Caco-2 (cell line): ENCODE data around the gene TXNDC16. TPM values are rescaled to one million over a fixed set of nuclear protein-coding genes. Genes with fewer than 3 reads are reported as not detected.

ENCODE experiments used
- BruUV-seq: library from RNA; stranded (reverse); fragments of 400-500 nt; replicated peaks from 2 replicates; lab custom pipeline; 2021; lab: Mats Ljungman, UMichigan
- CTCF ChIA-PET: fragments of 300-600 bp; sonication (Branson Sonifier 250); formaldehyde crosslinking; loops from one replicate; lab custom pipeline; 2022; ENCODE audit warnings: antibody characterized with exemption; lab: Charles Lee
- POLR2A ChIA-PET: fragments of 300-600 bp; sonication (Branson Sonifier 250); formaldehyde crosslinking; loops from one replicate; lab custom pipeline; 2022; ENCODE audit warnings: antibody characterized with exemption; lab: Charles Lee
- DNase-seq, 2 experiments: peaks; one replicate each; pipeline versions ENCODE4 v3.0.0 to v3.0.0-alpha.2; 2020 to 2022
- H3K27me3 ChIP-seq: replicated peaks from 2 replicates; pipeline ENCODE4 v1.6.0; 2011; ENCODE audit warnings: low read length; ENCODE audit not compliant: control insufficient read depth, insufficient read depth
- H3K36me3 ChIP-seq: 2 replicates; pipeline ENCODE4 v1.5.1; 2011; ENCODE audit warnings: low read length; ENCODE audit not compliant: control insufficient read depth, insufficient read depth
- H3K4me1 ChIP-seq: fragments of 250-450 bp; sonication (Bioruptor Pico); 2 replicates; pipeline ENCODE4 v1.5.1; 2020; ENCODE audit warnings: mild to moderate bottlenecking
- H3K4me3 ChIP-seq: 2 replicates; pipeline ENCODE4 v1.5.1; 2011; ENCODE audit warnings: low read depth, mild to moderate bottlenecking, control low read depth, low read length
- H3K9me3 ChIP-seq: fragments of 250-450 bp; sonication (Bioruptor Pico); 2 replicates; pipeline ENCODE4 v1.5.1; 2020; ENCODE audit warnings: mild to moderate bottlenecking, moderate library complexity
- H3K27ac Mint-ChIP-seq: one replicate; pipeline ENCODE4 v1.8.0; 2022; ENCODE audit warnings: mixed read lengths; ENCODE audit not compliant: unreplicated experiment
- H3K27me3 Mint-ChIP-seq: one replicate; pipeline ENCODE4 v1.8.0; 2022; ENCODE audit warnings: mixed read lengths; ENCODE audit not compliant: insufficient read depth, unreplicated experiment
- H3K36me3 Mint-ChIP-seq: one replicate; pipeline ENCODE4 v1.8.0; 2022; ENCODE audit warnings: mild to moderate bottlenecking, mixed read lengths; ENCODE audit not compliant: insufficient read depth, unreplicated experiment
- H3K4me1 Mint-ChIP-seq: one replicate; pipeline ENCODE4 v1.8.0; 2022; ENCODE audit warnings: low read depth, mixed read lengths; ENCODE audit not compliant: unreplicated experiment
- H3K4me3 Mint-ChIP-seq: one replicate; pipeline ENCODE4 v1.8.0; 2022; ENCODE audit warnings: mild to moderate bottlenecking, moderate library complexity, mixed read lengths; ENCODE audit not compliant: unreplicated experiment
- H3K9me3 Mint-ChIP-seq: one replicate; pipeline ENCODE4 v1.8.0; 2022; ENCODE audit warnings: mixed read lengths; ENCODE audit not compliant: unreplicated experiment
- CTCF ChIP-seq, 2 experiments: fragments of 200-600 bp in 1 of 2; IDR thresholded peaks; 1 replicate in 1 of 2; 2 replicates in 1 of 2; pipeline versions ENCODE4 v1.5.1 to v1.8.0; 2011 to 2022; ENCODE audit warnings: antibody characterized with exemption in 1 of 2, control low read depth in 1 of 2, inconsistent platforms in 1 of 2, low read depth in 1 of 2, low read length in 1 of 2, mild to moderate bottlenecking in 1 of 2, moderate library complexity in 1 of 2; ENCODE audit not compliant: insufficient read depth in 1 of 2, severe bottlenecking in 1 of 2, unreplicated experiment in 1 of 2
- intact Hi-C: fragments of 100-400 bp; cut with micrococcal nuclease; formaldehyde crosslinking; loops from one replicate; pipeline ENCODE4 v1.10.0; 2022; ENCODE audit not compliant: unreplicated experiment
- total RNA-seq: library from RNA; stranded (reverse); gene quantifications from 2 replicates; pipeline ENCODE4 v1.2.3, GENCODE V29; 2022

Gene TXNDC16
- total RNA-seq, 1 experiment from 2014 or later: 6.6 TPM

- H3K4me3 Mint-ChIP-seq: no peak overlapping the region
- H3K4me3 ChIP-seq: no peak overlapping the region
These were observed 4.8 kb downstream of the TXNDC16 start for GRCh38 chr14:52547526-52547925.

GRCh38 chr14:52547027-52547426, 5.3 kb downstream of the TXNDC16 start:
- Mint-ChIP-seq H3K9me3 (no peaks in the 10 kb centered on the region), H3K27ac (no peak overlapping the region), H3K4me1 (peaks cover 9% of the 10 kb centered on the region), H3K27me3 (no peaks in the 10 kb centered on the region), H3K4me3 (no peak overlapping the region), H3K36me3 (peaks cover 6% of the 10 kb centered on the region)
- H3K4me1 ChIP-seq: no peaks in the 10 kb centered on the region
- no peak overlapping the region for H3K4me3 ChIP-seq
- no TSS peak for BruUV-seq
- intact Hi-C loops: no loop called here
- no peak for DNase-seq
- TF ChIP-seq CTCF (IDR thresholded peaks at IDR 0.05; ENCODE audit: insufficient read depth in 1 of 2, low read depth in 1 of 2, low read length in 1 of 2, severe bottlenecking in 1 of 2, unreplicated experiment in 1 of 2): no peak
- no peaks in the 10 kb centered on the region for H3K27me3 ChIP-seq
- H3K36me3 ChIP-seq: no peaks in the 10 kb centered on the region
- POLR2A ChIA-PET: no interaction called here
- CTCF ChIA-PET: no interaction called here
- no peaks in the 10 kb centered on the region for H3K9me3 ChIP-seq

More at GRCh38 chr14:52547526-52547925, 4.8 kb downstream of the TXNDC16 start:
- H3K4me1 Mint-ChIP-seq: peaks cover 9% of the 10 kb centered on the region
- peaks cover 11% of the 10 kb centered on the region for H3K36me3 Mint-ChIP-seq
- H3K27me3 Mint-ChIP-seq: no peaks in the 10 kb centered on the region
- BruUV-seq: no TSS peak
- intact Hi-C loops: no loop called here
- TF ChIP-seq CTCF (IDR thresholded peaks at IDR 0.05; ENCODE audit: insufficient read depth in 1 of 2, low read depth in 1 of 2, low read length in 1 of 2, severe bottlenecking in 1 of 2, unreplicated experiment in 1 of 2): no peak
- H3K27ac Mint-ChIP-seq: no peak overlapping the region
- CTCF ChIA-PET: no interaction called here
- H3K36me3 ChIP-seq: no peaks in the 10 kb centered on the region
- DNase-seq: no peak
- no peaks in the 10 kb centered on the region for H3K9me3 Mint-ChIP-seq
- no peaks in the 10 kb centered on the region for H3K4me1 ChIP-seq
- H3K27me3 ChIP-seq: no peaks in the 10 kb centered on the region
- no peaks in the 10 kb centered on the region for H3K9me3 ChIP-seq
- POLR2A ChIA-PET: no interaction called here

GRCh38 chr14:52546318-52546670, 6.0 kb downstream of the TXNDC16 start:
- no peaks in the 10 kb centered on the region for H3K4me1 ChIP-seq
- H3K4me3 Mint-ChIP-seq: no peak overlapping the region
- H3K36me3 Mint-ChIP-seq: no peaks in the 10 kb centered on the region
- BruUV-seq: no TSS peak
- no peak for TF ChIP-seq CTCF (IDR thresholded peaks at IDR 0.05; ENCODE audit: insufficient read depth in 1 of 2, low read depth in 1 of 2, low read length in 1 of 2, severe bottlenecking in 1 of 2, unreplicated experiment in 1 of 2)
- POLR2A ChIA-PET: no interaction called here
- H3K27me3 Mint-ChIP-seq: no peaks in the 10 kb centered on the region
- peaks cover 9% of the 10 kb centered on the region for H3K4me1 Mint-ChIP-seq
- H3K36me3 ChIP-seq: no peaks in the 10 kb centered on the region
- H3K27ac Mint-ChIP-seq: no peak overlapping the region
- no peak overlapping the region for H3K4me3 ChIP-seq
- CTCF ChIA-PET: no interaction called here
- H3K9me3 ChIP-seq: no peaks in the 10 kb centered on the region
- DNase-seq: no peak
- H3K9me3 Mint-ChIP-seq: no peaks in the 10 kb centered on the region
- intact Hi-C loops: no loop called here
- no peaks in the 10 kb centered on the region for H3K27me3 ChIP-seq
